Renal cortical epithelial cell (primary cell): Measurements from ENCODE around the gene CCDC93. TPM values are rescaled to one million over a fixed set of nuclear protein-coding genes. Genes with fewer than 3 reads are reported as not detected.
"Not testable (repeated sequence)": the region's sequence is repeated elsewhere in the genome, so short reads cannot be mapped to it uniquely, and the experiment has no call there.

ENCODE experiments used
- DNase-seq: peaks from one replicate; pipeline ENCODE4 v3.0.0-alpha.2; 2011; ENCODE audit warnings: low read depth
- total RNA-seq: library from RNA; depleted of rRNA; stranded (reverse); fragments of >200 nt; gene quantifications from 2 replicates; pipeline ENCODE4 v1.2.3, GENCODE V29; 2014

CCDC93 gene
- total RNA-seq, 1 donor from 2014 or later: 40.5 TPM

DNA sequence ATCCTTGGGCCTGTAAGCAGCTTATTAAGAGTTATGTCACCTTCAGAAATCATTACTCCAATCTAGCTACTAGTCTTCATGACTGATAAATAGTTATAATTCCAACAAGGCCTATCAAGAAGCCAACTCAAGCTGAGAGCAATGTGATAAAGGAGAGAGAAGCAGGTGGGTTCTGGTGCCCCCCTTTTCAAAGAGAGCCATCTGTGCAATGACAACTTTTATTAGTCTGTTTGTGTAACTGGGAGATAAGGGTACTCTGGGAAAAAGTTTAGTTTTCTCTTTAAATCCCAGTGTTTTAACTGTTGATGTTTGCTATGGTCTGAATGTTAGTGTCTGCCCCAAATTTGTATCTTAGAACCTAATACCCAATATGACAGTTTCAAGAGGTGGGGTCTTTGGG, 60.6 kb downstream of the CCDC93 start:
- no peak for DNase-seq

DNA sequence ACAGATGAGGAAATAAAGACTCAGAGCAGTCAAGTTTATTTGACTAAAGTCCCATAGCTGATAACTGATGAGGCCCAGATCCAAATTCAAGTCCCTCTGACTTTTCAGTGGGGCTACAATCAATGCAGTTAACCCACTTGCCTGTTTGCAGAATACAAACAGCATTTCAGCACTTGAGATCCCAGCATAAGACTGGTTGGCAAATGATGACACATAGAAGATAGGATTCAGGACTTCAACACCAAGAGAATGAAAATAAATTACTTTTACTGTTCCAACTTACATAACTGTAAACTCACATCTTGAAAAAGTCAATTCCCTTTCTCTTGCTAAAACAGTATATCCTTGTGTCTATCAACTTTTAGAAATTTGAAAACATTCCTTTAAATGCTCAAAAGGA, 61.2 kb downstream of the CCDC93 start:
- DNase-seq: no peak

DNA sequence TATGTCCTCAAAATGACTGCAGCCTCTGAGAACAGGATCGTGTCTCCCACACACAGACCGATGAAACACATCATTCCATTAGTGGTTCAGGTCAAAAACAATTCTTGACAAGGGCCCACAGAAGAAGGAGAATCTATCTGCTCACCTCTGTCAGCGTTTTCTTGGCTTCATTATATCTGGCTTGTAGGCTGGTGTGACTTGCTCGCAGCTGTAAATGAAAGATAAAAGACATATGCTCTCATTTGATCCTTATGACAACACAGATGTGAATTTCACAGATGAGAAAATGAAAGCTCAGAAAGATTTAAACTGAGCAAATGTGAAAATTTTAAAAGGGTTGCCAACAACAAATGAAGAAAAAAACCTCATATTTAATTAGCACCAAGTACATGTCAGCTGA, 61.6 kb downstream of the CCDC93 start:
- DNase-seq: no peak

DNA sequence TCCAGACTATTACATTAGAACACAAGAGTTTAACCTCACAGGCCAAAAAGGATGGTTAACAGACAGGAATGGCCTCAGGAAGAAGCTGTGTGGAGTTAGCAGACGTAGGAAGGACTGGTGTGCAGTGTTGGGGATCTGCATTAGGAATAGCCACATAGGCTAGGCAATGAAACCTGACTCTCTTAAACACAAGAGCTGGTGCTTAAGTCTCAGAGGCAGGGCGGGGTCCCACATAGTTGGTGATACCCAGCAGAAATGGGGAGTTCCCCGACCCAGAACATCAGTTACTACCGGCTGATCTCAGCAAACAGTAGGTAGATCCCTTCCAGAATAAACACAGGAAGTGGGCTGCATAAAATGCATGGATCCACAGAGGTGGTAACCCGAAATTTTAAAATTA, 64.1 kb downstream of the CCDC93 start:
- DNase-seq: no peak

DNA sequence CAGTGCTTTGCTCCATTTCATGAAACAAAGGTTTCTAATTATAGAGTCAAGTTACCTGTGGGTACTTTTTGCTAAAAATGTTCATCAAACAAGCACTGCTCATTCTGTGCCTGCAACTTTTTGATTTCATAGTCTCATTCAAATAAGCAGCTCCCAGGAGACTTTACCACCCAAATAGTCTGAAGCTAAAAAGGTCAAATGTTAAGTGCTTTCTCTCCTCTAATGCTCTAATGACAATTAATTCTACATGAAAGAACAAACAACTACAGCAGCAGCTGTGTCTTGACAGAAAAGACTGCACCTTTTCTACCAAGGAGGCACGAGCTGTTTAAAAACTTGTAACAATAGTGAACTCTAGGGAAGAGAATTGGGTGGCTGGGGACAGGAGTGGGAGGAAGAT, 65.3 kb downstream of the CCDC93 start:
- DNase-seq: no peak

DNA sequence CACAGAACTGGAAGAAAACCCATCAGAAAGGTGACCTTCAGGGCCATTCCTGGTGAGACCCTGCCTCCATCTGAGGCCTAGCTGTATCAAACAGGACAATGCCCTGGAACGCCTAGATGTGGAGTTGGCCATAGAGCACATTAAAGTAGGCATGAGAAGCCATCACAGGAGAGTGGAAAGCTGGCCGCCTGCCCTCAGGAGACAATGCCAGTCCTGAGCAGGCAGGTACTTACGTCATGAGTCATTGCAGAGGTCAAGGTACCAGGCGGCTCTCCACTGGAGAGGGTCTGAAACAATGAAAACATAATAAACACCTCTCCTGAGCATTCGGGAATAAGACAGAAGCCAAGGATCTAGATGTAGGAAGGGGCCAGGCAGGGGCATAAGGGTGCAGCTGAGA, 68.6 kb downstream of the CCDC93 start:
- peak; percentile 13 for DNase-seq

DNA sequence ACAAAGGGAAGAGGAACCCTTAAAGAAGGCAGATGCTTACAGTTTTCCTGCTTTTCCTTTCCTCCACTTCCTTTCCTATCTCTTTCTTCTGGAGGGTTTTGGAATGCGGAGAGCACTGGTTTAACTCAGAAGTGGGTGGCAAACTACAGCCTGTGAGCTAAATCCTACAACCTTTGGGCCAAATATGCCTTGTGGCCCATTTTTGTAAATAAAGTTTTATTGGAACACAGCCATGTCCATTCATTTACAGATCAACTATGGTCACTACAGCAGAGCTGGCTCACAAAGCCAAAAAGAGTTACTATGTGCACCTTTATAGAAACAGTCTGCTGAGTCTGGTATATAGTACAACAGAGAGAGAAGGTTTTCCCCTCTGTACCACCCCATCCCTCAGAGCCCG, 69.1 kb downstream of the CCDC93 start:
- DNase-seq: no peak

DNA sequence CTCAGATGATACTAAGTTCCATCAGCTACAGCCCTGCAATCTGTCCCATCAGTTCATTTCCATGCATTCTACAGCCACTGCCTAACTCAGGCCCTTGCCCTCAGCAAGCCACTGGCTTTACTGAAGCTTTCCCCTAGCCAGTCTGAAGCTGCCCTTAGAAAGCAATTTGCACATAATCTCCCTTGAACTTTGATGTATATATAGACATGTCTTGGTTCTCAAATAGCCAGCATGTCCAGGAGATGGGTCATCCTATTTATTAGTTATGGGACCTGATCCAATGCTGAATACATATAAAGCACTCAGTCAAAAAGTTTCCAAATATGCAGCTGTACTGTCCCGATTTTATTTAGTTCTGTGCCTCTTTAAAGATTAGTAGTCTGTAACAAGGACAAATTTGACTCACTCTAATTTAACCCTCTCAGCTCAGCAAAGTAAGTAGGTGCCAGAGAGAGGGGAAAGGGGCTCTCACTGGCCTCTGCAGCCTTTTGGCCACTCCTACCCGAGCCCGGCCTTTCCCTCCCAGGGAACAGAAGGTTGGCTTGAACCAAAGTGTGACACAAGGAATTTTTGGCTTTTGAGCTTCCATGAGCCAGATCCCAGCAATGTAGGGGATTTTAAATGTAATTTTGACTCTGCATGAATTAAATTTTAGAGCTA, 70.7 kb downstream of the CCDC93 start:
- DNase-seq: no peak

DNA sequence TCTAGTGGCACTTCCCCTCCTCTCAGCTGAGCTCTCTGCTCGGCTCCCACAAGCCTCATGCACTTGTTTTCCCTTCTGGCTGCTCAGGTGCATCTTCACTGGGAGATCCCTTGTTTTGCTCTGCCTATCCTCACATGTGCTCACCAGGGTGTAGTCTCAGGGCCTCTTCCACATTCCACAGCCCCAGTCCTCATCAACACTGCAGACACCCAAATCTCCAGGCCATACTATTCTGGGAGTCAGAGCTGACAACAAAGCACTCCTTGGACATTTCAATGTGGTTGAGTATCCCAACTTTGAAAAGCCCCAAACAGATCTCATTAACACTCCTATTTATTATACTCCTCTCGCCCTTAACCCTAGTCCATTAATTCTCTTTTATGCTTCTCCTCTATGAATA, 71.3 kb downstream of the CCDC93 start:
- no peak for DNase-seq

DNA sequence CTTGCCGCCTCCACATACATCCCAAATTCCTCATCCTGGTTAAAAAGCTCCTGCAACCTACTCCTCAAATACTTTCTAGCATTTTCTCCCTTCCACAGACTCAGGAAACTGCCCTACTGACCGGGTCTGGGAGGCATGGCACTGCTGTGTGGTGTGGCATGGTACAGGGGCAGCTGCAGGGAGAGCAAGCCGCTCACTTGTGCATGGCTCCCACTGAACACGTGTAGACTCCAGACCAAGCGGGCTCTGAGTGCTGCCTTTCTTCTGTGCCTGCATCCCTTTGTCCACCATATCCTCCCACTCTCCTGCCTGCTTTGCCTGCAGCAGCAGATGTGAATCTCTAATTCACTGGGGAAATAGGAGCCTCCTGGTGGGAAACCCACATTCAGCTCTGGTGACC, 72.2 kb downstream of the CCDC93 start:
- no peak for DNase-seq

DNA sequence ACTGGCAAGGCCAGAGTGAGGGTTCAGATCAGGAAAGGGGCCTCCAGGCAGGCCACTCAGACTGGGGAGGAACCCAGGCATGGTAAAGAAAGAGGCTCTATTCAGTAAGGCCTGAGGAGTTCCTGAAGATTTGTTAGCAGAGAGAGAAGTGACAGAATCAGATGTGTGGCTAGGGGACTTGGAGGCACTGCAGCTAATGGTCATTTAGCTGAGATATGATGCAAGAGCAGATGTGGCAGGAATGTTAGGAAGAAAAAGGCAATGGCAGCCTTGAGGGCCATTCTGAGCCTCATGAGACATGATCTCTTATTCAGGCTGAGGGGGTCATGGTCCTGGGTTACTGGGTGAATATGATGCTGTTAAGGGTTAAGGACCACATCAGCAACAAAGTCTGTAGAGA, 73.4 kb downstream of the CCDC93 start:
- no peak for DNase-seq

DNA sequence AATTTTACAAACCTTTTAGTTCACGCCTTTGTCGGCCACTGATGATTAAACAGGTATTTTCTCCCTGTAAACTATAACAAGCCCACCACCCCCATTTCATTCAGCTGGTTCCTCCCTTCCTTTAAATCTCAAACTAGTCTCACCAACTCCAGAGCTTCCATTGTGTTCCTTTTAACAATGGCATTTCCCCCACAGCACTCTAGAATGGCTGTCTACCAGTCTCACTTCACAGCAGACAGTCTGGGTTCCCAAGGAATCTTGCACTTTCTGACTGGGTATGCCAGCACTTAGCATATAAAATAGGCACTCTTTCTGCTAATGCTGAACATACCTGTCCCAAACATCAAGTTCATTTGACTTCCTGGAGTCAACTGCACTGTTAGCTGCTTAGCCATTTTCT, 75.3 kb downstream of the CCDC93 start:
- DNase-seq: no peak

DNA sequence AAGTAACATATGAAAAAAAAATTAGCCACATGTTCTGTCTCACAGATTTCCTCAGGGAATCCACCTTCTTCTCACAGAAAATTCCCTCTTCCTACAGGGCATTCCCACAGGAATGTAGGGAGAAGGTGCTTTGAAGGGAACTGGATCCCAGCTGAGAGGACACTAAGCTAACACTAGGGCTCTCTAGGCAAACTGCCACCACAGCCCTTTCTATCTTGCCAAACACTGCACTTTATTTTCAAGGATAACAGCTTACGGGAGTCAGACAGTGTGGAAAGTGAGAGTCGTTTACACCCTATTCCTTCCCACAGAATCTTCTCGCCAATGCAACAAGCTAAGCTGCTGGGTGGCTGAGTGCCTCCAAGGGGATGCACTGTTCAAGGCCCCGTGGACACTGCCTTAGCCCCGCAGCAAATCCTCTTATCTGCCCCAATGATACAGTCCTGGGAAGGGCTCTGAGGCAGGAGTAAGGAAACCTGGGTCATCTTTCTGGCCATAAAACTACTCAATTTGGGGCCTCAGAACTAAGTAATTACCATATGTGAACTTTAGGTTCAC, 76.9 kb downstream of the CCDC93 start:
- DNase-seq: no peak

DNA sequence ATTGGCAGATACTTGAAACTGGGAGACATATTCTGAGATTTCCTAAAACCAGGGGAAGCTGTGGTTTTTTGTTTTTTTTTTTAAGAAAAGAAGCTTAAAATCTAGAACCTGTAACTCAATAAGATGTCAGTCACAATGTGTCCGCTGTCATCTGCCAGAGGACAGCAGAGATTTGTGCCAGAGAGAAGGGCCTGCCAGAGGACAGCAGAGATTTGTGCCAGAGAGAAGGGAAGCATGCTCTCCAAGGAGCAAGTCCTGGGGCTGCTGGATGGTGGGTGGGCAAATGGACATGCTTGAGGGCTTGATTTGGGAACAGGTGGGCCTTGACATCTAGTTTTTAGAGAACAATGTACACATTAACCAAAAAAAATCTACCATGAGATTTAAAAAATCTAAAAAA, 77.9 kb downstream of the CCDC93 start:
- DNase-seq: no peak

DNA sequence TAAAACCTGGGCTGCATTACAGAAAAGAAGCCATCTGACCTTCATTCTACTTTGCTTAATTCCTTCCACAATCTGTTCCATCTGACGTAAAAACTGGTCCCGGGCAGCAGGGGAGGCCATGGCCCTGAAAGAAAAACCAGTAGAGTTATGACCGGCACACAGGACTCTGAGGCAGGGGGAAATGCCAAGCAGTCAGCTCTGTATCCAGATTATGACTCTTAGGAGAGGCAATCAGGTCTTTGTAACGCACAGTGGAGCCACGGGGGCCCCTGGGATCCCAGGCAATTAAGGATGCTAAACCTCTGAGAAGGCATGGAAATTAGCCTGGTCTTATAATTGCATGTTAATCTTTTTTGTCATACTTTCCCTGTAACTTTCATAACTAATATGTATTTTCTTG, 78.4 kb downstream of the CCDC93 start:
- DNase-seq: no peak

DNA sequence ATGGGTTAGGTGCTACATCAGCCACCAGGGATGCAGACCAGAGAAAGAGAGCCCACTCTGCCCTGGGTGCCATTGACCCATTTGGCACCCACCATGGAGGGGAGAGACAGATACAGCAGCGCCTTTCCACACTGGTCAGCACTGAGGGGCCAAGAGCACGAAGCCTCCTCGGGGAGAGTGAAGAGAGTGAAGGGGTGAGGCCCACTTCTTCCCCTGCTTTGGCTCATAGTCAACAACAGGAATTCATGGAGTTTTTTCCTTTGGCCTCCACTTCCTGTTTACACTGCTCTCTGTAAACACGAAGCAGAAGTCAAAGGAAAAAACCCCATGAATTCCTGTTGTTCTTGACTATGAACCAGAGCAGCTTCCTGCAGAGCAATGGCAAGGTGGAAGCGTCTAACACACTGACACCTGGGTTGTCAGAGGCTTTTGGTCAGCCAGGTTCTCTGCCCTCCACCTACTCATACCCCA, 80.0 kb downstream of the CCDC93 start:
- no peak for DNase-seq

DNA sequence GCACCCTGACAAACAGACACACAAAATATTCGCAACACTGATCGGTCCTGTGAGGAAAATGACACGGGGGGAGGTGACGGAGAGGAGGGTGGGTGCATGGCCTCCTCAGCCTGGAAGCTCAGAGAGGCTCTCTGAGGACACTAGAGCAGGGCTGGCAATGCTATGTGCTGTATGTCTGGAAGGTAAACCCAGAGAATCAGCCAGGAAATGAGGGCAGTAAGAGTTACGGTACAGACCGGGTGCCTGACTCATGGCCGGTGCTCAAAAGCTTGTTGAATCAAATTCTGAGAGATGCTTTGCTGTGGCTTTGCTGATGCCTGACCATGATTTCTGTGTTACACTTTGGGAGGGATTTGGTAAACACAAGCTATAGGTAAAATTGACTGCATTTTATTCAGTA, 81.9 kb downstream of the CCDC93 start:
- no peak for DNase-seq

DNA sequence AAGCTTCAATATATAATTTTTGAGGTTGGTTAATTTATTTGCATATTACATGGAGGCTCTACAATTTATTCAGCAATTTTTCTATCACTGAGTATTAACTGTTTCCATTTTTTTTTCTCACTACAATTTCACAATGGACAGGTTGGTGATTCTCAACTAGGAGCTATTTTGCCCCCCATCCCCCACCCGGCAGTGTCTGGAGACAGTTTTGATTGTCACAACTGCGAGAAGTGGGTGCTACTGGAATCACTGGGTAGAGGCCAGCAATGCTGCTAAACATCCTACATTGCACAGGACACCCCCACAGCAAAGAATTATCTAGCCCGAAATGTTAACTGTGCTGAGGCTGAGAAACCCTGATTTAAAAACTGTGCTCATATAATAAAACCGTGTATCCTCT, 82.6 kb downstream of the CCDC93 start:
- no peak for DNase-seq

DNA sequence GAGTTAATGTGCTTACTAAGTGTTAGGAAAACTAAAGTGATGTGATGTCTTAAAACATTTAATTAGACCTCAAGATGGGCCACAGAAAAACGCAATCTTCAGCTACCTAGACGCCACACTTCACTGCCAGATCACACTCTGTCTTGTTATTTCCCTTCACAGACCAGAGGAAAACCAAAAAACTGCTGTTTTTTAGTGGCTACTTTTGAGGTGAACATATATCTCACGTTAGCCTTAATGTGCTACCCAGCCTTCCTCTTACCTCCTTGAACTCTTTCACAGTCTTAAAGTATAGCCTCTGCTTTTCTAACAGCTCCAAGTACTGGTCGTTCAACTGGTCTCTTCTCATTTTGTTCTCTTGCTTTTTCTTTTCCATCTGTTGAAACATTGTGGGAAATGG, 83.1 kb downstream of the CCDC93 start:
- DNase-seq: no peak

DNA sequence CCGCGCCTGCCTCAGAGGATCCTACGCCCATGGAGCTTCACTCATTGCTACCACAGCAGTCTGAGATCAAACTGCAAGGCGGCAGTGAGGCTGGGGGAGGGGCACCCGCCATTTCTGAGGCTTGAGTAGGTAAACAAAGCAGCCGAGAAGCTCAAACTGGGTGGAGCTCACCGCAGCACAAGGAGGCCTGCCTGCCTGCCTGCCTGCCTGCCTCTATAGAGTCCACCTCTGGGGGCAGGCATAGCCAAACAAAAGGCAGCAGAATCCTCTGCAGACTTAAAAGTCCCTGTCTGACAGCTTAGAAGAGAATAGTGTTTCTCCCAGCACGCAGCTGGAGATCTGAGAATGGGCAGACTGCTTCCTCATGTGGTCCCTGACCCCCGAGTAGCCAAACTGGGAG, 90.4 kb downstream of the CCDC93 start:
- DNase-seq: not testable (repeated sequence)

DNA sequence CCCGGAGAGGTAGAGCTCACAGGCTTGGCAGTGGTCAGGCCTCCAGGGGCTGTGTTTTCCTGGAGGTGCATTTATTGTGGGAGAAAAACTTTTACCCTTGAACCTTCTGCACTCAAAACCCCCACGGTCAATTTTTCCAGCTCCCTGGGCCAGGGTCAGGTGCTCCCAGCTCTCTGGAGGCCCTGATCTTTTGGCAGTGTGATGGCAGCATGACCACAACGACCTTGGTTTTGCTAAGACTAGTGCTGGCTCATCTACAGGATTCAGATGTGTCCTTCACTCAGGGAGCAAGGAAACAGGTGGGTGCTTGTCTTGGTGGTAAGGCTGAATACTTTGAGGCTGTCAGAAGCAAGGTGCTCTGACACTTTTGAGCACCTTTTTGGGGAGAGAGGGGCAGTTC, 92.3 kb downstream of the CCDC93 start:
- no peak for DNase-seq

DNA sequence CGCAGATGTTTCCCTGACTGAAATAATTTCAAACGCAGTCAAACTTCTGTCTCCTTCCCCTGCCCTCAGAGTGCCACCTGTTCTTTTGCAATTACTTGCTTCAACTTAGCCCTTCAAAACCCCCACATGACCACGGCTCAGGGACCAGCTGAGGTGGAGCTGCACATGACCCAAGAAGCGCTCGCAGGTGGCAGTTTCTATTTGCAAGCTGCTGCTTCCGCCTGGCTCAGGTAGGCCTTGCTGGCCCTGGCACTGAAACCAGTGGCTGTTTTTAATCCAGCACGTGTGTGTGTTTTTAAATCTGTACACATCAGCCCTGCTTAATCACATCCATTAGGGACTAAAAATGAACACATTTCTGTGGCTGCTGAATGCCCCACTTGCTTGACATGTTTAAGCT, 95.3 kb downstream of the CCDC93 start:
- DNase-seq: no peak

DNA sequence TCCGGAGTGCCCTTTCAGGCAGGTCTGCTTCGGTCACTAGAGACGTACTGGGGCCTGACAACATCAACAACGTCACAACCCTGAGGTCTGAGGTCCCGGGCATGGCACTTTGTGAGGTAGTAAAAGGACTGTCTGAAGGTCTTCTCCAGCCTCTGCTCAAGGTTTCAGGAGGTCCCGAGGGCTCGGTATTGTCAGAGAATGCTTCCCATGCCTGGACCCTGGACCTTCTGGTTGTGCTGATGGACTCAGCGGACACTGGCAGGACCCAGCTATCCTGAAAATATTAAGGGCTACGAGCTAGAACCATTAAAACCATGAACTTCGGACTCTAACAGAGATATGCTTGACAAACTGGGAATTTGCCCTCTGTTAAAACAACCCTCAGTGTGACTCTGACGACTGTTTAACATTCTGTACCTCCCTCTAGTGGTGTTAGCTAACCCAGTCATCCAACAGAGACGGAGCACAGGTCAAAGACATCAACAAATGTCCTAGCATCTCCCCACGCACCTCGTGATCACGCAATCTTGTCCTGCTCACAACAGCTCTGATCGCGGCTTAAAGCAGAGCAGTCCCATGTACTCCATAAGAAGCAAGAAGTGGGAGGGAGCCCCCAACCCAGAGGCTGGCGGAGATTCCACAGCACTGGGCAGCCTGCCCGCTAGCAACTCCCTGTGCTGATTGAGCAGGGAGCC, 96.5 kb downstream of the CCDC93 start:
- peak; percentile 32 for DNase-seq

DNA sequence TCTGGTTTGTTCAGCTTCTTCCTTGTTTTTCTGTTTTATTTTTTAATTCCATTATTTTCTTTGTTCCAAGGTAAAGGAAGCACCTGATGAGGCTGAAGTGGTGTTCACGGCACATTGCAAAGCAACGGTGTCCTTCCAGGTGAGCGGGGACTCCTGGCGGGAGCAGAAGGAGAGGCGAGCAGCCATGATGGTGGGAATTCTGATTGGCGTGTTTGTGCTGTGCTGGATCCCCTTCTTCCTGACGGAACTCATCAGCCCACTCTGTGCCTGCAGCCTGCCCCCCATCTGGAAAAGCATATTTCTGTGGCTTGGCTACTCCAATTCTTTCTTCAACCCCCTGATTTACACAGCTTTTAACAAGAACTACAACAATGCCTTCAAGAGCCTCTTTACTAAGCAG, 110.9 kb downstream of the CCDC93 start:
- DNase-seq: no peak
